GM21367 (cell line): ENCODE data around the gene DIP2C.
"Not testable (repeated sequence)": the region's sequence is repeated elsewhere in the genome, so short reads cannot be mapped to it uniquely, and the experiment has no call there.

Experiments
- ATAC-seq: cut with Tn5 transposase; IDR thresholded peaks from one replicate; pipeline ENCODE4 v1.9.1; 2021; ENCODE audit not compliant: unreplicated experiment

The DIP2C gene

GRCh38 chr10:384538-385305 lies 304.7 kb downstream of the DIP2C start:
- ATAC-seq, result no peak

- ATAC-seq, result no peak
These were observed 305.9 kb downstream of the DIP2C start for GRCh38 chr10:383519-383918.

DNA sequence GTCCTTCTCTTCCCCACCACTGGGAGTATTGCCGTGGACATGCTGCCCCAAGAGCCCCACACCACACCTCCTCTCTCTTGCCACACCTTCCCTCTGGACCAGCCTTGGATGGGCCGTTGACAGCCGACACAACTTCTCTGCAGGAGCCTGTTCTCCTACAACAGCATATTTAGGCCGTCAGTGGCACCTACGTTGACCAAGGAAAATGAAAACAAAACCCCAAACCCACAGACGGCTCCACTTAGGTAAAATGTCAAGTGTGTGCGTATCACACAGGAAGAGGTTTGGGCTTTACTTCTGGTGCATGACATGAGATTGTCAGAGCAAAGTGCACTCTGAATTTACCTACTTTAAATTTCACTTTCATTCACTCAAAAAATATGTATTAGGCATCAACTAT lies 307.7 kb downstream of the DIP2C start:
- ATAC-seq, result no peak

- no peak for ATAC-seq
These were observed 308.1 kb downstream of the DIP2C start for GRCh38 chr10:381346-381745.

GRCh38 chr10:380313-380940 lies 309.0 kb downstream of the DIP2C start:
- no peak for ATAC-seq

- ATAC-seq, result no peak
These were observed 310.4 kb downstream of the DIP2C start for GRCh38 chr10:378930-379704.

DNA sequence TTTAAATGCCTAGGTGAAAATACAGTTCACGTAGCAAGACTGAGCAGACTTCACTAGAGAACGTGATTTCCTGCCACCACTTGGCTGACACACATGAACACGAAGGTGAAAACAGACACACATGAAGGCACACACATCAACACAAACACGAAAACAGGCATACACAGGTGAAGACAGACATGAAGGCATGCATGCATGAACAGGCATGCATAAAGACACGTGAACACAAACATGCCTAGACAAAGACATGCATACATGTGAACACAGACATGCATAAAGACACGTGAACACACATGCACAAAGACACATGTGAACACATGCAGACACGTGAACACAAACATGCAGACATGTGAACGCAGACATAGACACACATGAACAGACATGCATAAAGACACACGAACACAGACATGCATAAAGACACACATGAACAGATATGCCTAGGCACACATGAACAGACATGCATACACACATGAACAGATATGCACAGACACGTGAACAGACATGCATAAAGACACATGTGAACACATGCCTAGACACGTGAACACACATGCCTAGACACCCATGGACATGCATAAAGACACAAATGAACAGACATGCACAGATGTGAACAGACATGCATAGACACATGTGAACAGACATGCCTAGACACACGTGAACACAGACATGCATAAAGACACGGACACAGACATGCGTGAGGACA lies 311.1 kb downstream of the DIP2C start:
- ATAC-seq, result no peak

- ATAC-seq, result no peak
These were observed 312.2 kb downstream of the DIP2C start for GRCh38 chr10:377228-377627.

GRCh38 chr10:375815-376505 lies 313.5 kb downstream of the DIP2C start:
- no peak for ATAC-seq

DNA sequence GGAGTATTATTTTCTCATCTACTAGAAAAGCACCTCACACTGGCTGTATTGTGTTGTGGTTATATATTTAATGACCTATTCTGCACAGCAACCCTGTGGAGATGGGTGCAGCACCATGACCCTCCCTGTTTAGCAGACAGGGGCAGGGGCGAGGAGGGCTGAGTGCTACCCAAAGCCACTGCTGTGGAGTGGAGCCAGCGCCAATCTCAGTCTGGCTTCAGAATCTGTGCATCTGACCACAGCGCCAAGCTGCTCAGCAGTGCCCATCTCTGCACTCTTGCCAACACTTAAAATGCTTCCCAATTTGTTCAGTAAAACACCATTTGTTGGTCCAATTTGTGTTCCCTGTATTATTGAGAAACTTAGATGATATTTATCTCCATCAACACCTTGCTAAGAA lies 315.1 kb downstream of the DIP2C start:
- ATAC-seq, result no peak

DNA sequence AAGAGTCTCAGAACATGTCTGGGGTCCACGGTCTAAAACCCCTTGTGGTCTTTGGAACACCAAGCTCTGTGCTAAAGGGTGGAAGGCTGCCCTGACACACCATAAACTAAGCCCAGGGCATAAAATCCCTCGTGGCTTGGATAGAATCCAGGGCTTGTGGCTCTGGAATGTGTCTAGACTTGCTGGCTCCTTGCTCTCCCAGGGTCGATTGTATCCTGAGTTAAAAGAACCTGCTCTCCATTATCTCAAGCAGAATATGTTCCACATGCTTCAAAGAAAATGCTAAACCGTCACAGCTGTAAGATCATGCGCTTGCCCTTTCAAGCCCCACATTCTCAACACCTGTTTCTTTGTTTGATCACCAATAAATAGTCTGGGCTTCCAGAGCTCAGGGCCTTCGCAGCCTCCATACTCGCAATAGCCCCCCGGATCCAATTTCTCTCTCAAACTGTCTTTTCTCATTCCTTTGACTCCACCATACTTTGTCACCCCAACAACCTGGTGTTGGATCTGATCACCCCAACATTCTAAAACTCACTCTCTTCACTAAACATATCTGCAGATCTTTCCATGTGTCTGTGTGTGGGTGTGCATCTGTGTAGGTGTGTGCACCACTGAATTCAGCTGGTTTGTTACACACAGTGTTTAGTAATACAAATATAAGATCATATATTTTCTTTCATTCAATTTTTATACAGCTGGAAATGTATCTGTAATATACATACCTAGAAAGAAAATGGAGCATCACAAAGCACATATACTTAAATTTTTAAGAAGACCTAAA lies 315.8 kb downstream of the DIP2C start:
- no peak for ATAC-seq

DNA sequence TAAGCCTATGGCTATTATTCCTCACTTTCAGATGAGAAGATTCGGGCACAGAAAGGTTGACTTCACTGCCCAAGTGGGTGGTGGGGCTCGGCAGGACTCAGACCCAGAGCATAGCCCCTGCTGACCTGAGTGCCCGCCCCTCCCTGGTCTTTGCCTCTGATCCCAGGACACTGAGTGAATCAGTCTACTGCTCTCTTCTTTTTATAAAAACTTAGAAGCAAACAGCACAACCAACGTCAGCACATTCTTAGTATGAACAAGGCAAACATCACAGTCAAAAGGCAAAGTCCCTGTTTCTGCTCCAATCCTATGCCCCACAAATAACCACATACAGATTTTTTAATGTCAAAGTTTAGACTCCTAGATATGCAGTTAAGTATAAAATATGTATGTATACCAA lies 316.5 kb downstream of the DIP2C start:
- ATAC-seq, result no peak

DNA sequence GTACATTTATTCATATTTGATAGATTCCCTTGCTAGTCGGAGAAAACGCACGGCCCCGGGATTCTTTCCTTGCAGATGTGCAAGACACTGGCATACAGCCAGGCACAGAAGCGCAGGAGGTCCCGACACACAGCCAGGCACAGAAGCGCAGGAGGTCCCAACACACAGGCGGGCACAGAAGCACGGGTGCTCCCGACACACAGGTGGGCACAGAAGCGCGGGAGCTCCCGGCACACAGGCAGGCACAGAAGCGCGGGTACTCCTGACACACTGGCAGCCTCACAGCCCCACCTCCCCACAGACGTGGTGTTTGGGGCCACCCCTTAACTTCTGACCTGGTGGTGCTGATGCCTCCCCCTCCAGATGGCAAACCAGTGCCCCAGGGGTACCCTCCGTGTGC lies 316.9 kb downstream of the DIP2C start:
- no peak for ATAC-seq

DNA sequence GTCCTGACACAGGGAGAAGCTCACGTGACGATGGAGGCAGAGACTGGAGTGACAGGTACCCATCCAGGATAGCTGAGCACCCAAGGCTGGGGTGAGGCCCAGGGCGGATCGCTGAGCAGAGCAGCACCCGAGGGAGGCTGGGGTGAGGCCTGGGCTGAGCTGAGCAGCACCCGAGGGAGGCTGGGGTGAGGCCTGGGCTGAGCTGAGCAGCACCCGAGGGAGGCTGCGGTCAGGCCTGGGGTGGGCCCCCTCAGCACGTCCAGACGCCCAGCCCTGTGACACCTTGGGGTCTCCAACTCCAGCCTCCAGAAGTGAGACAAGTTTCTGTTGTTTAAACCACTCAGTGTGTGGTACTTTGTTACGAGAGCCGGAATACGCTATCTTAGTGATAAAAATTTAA lies 318.0 kb downstream of the DIP2C start:
- no peak for ATAC-seq

- ATAC-seq, result no peak
These were observed 319.0 kb downstream of the DIP2C start for GRCh38 chr10:370449-370825.

DNA sequence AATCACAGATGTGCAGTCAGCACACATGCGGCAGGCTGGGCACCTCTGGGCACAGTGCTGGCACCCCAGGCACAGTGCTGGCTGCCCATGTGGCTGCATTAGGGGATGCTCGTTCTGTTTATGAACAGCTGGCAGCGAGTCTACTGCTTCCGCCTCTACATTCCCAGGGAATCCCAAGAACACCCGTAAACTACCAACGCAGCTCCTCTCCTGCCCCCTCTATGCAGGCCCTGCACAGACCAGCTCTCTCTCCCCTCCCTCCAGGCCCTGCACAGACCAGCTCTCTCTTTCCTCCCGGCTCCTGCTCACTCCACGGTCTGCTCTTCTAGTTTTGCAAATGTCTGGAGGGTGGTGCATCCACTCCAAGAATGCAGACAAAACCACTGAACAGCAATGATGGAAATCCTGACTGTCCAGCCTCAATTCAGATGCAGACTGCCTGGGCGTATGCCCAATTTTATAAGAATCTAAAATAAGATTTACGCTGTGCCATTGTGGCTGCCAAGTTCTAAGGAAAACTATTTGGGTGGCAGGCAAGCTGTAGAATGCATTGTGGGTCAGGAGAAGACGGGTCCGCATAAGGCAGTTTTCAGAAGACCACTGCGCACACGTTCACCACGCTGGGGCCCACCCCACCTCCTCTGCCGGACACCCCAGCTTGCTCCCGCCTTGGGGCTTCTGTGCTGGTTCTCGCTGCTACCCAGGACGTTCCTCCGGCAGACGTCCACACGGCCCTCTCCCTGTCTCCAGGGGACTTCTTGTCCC lies 319.6 kb downstream of the DIP2C start:
- no peak for ATAC-seq

DNA sequence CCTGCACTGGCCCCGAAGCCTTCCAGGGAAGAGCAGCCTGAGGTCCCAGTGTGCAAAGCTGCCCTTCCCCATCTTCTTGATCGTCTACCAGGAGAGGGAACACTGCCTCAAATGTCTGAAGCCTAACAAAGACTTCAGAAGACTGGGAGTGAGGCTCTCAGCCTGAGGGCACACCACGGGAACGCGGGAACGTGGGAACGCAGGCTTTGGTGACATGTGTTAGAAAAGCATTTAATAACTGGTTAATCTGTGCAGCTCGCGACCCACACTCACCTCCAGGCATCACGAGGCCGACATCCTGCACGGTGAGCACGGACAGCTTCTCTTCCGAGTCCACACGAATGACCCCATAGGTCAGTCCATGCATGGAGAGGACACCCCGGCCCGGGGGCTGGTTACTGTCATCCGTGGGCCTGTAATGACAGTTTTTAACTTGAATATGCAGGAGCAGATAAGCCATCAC lies 320.2 kb downstream of the DIP2C start:
- no peak for ATAC-seq

- no peak for ATAC-seq
These were observed 320.8 kb downstream of the DIP2C start for GRCh38 chr10:368579-369220.

- ATAC-seq, result not testable (repeated sequence)
These were observed 321.4 kb downstream of the DIP2C start for GRCh38 chr10:368107-368506.
